SK-N-SH treated with all-trans-retinoic acid at 6 μM for 48 hours (cell line): ENCODE data around the gene B3GNT9.

Source experiments
- ISL1 ChIP-seq: fragments of 250-450 bp; sonication (Bioruptor Pico); IDR thresholded peaks from 2 replicates; pipeline ENCODE4 v2.1.2; 2022; ENCODE audit warnings: mild to moderate bottlenecking, moderate library complexity
- SNAI2 ChIP-seq: fragments of 250-450 bp; sonication (Bioruptor Pico); IDR thresholded peaks from 2 replicates; pipeline ENCODE4 v1.5.0; 2020; ENCODE audit warnings: mild to moderate bottlenecking, moderate library complexity

DNA sequence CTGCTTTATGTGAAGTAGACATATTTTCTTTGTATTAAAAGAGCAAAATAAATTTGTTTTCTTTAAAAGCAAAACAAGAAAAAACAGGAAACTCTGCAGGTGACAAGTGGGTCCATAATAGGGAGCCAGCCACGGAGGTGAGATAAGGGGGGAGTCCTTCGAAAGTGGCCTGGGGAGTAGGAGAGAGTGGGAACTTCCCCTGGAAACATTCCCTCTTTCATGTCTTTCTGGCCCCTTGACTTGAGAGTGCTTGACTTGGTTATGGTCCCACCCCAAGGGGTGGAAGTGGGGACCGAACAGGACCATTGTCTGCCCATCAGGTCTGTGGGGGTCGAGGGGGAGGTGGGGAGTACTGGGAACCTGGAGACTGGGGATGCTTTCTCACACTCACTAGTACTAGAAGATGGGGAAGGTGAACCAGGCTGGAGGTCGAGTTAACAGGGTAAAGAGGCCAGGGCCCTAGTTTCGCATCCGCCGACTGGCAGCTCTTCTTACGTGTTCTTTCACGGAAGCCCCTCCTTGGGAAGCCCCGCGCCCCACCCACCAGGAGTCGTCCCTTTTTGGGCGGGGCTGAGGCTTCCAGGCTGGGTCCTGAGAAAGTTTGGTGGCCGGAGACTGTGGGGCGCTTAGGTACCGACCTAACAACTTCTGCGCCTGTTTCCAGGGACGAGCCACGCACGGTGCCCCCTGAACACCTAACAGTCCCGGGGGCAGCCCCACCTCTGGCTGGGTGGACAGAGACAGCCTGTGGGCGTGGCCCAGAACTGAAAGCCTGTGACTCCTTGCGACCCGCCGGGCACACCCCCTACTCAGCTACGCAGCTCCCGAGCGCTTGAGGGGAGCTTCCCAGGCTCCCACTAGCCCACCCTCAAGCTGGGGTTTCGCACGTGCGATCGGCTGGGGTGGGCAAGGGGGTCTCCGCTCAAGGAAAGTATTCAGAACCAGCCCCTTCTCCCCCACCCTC lies 8.1 kb upstream of the B3GNT9 start:
- TF ChIP-seq ISL1 (CRISPR knock-in tag) (no peak), SNAI2 (no peak)
